ENCODE results near the gene IL27RA.

DNA sequence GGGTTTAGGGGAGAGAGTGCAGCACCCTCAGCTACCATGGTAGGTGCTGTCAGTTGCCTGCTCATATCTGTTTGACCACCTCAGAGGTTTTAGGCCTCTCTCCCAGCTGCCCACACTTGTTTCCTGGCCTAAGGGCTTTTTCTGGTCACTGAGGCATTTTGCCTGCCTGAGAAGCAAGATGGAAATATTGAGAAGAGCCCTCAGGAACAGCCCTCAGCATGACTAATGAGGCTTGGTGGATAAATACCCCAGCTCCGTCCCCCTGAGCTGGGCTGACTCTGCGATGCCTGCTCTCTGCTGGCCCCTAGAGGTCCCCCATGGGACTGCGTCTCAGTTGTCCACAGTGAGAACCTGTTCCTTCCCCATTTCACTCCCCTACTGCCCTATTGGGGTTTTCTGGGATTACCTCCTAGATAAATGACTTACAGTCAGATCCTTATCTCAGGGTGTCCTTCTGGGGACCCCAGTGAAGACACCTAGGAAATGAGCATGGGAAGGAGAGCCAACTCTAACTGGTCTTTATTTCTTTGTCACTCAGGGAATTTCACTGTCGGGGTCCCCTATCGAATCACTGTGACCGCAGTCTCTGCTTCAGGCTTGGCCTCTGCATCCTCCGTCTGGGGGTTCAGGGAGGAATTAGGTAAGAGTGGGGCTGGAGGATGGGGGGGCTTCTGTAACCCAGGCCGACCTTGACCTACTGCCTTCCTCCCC lies 17.0 kb downstream of the IL27RA start:
- no peak for TF ChIP-seq POLR2A (IDR thresholded peaks at IDR 0.05)
- TF ChIP-seq, protein P1, sequence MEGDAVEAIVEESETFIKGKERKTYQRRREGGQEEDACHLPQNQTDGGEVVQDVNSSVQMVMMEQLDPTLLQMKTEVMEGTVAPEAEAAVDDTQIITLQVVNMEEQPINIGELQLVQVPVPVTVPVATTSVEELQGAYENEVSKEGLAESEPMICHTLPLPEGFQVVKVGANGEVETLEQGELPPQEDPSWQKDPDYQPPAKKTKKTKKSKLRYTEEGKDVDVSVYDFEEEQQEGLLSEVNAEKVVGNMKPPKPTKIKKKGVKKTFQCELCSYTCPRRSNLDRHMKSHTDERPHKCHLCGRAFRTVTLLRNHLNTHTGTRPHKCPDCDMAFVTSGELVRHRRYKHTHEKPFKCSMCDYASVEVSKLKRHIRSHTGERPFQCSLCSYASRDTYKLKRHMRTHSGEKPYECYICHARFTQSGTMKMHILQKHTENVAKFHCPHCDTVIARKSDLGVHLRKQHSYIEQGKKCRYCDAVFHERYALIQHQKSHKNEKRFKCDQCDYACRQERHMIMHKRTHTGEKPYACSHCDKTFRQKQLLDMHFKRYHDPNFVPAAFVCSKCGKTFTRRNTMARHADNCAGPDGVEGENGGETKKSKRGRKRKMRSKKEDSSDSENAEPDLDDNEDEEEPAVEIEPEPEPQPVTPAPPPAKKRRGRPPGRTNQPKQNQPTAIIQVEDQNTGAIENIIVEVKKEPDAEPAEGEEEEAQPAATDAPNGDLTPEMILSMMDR (IDR thresholded peaks at IDR 0.05) = peak; percentile 33 to 65 (median 58)
